HG03469 (cell line): Measurements from ENCODE around the gene AFG1L.
"Not testable (repeated sequence)": the region's sequence is repeated elsewhere in the genome, so short reads cannot be mapped to it uniquely, and the experiment has no call there.

ENCODE experiments used
- ATAC-seq: cut with Tn5 transposase; IDR thresholded peaks from one replicate; pipeline ENCODE4 v1.9.1; 2021; ENCODE audit warnings: mild to moderate bottlenecking, moderate library complexity, moderate number of reproducible peaks; ENCODE audit not compliant: unreplicated experiment

The AFG1L gene

DNA sequence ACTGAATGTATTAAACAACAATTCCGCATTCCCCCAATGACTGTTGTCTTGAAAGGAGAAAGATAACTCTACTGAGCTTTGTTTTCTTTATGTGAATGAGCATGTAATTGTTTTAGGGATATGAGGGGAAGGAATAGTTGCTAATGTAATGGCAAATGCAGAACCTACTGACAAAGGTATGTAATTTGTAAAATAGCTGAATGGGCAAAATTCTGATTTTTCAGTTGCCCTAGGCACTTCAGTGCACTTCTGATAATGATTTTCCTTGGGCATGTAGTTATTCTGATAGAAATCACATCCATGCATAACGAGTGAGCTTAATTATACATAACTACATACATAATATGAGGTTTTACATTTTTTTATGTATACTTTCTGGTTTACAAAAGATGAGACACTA is 212.5 kb downstream of the AFG1L start:
- ATAC-seq: no peak

DNA sequence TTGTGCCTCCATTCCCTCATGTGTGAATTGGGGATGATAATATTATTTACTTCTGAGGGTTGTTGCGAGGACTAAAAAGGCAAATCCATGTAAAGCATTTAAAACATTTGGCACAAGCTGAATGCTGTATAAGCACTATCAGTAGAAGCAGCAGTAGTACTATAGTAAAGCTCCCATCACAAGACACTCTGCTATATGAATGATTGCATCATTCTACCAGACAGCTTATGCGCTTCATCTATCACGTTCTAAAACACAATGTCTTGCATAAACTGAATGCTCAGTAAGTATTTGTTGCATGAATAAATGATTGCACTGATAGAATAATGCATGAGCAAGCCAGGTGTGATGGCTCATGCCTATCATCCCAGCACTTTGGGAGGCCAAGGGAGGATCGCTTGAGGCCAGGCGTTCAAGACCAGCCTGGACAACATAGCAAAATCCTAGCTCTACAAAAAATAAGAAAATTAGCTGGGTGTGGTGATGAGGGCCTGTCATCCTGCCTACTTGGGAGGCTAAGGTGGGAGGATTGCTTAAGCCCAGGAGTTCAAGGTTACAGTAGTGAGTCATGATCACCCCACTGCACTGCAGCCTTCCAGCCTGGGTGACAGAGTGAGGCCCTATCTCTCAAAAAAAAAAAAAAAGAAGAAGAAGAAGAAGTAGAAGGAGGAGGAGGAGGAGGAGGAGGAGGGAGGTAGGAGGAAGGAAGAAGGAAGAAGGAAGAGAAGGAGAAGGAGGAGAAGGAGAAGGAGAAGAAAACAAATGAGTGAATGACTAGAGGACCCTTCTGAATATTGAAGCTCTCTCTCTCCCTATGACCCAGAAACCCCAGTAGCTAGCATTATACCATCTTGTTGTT is 215.8 kb downstream of the AFG1L start:
- no peak for ATAC-seq

DNA sequence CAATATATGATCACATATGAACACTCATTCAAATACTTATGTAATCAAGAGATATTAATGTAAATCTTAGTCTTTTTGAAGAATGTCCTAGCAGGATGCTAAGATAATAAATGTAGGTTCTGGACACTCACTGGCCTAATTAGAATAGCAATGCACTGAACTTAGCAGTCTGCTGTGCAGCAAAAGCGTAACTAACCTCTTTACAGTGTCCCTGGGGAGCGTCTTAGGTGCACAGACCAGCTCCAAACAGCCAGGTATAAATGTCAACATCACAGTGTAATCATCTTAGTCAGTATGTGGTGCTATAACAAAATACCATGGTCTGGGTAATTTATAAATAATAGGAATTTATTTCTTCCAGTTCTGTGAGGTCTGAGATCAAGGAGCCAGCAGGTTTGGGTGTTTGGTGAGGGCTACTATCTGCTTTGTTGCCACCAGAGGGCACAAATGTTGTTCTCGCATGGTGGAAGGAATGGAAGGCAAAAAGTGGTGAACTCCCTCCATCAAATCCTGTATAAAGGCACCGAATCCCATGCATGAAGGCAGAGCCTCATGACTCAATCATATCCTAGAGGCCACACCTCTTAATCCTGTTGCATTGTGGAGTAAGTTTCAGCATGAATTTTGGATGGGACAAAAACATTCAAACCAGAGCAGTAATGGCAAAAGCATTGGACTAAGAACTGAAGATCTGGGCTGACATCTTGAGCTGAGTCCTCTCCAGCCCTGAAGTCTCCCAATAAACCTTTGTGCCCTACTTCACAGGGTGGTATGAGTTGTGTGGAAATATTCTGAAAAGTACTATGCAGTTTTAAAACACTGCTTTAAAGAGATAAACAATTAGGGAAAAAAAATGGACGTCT is 224.1 kb downstream of the AFG1L start:
- ATAC-seq: no peak

DNA sequence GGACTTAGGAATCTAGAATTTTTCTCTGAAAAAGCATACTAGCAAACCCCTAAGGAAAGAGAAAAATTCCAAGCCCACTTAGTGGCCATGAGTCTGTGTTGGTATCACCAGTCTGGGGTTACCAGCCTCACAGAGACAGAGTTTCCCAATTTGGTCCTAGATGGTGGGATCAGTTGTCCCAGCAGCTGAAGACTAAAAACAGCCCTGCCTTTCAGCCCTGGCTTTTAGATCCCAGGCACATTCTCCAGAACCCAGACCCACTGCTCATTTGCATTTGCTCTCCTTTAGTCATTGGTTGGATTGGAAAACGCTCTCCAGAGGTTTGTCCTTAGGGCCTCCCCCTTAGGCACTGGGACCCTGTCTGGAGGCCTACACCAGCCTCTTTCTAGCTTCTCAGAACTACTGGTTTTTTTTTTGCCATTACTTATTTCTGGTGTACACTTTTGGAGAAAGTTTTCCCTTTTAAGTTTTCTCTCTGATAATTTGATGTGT is 226.8 kb downstream of the AFG1L start:
- no peak for ATAC-seq

DNA sequence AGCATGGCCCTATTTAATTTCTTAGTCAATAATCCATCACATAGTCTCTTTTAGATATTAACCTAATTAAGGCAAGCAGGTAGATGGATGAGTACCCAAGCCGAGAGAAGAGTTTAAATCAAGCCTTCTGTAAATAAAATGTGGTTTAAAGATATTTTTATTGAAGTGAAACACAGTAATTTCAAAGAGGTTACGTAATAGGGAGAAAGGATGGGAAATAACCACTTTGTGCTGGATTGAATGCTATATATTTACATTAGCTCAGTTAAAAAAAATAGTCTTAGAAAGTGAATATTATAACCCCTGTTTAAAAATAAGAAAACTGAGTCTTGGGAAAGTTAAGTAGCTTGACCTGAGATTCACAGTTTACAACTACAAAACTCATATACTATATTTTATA is 228.8 kb downstream of the AFG1L start:
- ATAC-seq: no peak

DNA sequence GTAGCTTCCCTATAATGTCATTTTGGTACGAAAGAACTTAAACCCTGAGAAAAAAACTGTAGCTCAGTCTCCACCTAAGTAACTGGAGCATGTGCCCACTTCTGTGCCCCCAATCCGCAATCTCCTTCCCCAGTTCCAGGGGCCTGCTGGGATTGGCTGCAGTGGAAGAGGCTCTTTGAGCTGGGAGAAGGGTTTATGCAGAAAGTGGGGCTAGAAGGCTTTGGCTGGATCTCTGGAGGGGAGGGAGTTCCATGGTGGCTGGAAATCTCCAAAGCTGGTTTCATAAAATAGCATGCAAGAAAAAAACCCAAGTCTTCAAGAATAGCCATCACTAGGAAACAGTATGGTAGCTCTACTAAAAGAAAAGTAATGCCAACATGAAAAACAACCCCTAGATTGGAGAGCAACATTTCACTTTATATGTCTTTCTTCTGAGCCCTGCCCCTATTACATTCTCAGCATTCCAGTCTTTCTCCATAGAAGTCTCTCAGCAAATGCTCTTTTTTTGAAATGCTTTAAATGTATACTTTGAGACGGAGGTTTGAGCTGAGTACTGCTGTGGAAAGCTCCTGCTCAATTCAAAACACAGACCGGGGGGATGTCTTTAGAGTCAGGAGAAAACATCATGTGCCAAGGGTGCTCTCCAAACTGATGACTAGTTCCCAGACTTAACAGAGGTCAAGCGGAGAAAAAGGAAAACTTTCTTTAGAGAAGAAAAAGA is 229.8 kb downstream of the AFG1L start:
- no peak for ATAC-seq

DNA sequence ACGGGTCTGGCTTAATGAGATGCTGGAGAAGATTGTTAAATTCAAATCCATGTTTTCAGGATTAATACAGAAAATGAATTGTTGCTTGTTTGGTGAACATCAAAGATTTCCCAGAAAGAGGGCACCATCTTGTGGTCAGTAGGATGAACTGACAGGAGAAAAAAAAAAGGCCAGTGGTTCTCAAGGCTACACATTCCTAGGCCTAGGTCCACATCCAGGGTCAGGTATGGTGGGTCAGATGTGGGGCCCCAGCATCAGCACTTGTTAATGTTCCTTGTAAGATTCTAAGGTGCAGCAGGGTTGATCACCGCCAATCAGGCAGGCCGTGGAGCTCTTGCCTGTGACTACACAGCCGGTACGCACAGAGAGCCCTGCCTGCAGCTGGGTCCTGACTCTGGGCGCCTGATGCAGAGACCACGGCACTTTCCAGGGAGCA is 231.9 kb downstream of the AFG1L start:
- ATAC-seq: no peak

DNA sequence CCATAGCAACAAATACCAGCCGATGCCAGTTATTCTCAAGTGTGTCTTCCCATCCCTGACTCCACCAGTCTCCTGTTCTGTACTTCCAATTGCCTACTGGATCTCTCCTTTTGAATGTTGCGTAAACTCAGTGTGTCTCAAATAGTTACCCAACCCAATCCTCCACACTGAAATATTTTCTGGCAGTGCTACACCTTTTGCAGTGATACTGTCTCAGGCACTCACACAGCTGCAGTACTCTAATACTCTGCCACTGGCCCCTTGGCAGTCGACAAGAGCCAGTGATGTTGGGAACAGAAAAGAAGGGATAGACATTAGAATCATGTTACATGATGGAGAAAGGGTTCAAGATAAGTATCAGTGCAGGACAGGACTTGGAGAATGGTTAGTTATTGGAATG is 234.0 kb downstream of the AFG1L start:
- no peak for ATAC-seq

DNA sequence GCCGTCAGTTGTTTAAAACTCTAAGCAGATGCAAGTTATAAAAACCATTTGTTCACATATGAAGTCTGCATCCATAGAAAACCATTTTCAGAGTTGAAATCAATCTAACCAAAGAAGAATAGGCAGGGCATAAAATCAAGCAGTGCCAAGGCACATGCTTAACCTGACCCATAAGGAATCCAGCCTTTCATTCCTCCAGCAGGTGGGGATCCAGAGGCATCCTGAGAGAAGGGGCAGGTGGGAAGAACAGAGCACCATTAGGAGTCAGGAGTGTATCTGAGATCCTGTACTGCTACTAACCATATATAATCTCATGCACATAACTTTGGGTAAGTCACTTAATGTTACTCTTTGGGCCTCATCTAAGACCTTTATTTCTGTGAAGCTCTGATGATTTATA is 236.5 kb downstream of the AFG1L start:
- ATAC-seq: no peak

DNA sequence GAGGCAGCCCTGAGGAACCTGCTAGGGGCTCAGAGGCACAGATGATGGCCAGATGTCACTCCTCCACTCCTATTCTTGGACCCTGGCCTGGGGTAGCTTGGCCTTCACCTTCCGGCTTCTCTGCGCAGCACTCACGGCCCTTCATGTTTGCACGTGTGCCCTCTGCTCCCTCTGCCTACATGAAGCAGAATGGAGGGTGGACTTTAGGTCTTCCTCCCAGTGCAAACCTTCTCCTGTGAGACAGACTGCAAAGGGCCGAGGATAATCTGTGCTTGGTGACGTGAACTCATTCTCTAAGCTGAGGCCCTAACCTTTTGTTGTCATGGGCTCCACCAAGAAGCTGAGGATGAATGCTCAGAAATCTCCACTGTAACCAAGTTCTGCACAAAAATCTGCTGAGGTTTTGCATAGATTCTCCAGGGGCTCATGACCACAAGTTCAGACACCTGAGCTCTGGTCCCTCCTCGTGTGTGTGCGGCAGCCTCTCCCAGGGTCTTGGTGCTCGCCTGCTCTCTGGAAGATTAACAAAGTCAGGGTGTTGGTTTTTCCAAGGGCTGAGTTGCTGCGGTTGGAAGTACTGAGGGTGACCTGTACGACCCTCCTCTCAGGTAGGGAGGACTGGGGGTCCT is 240.4 kb downstream of the AFG1L start:
- no peak for ATAC-seq

DNA sequence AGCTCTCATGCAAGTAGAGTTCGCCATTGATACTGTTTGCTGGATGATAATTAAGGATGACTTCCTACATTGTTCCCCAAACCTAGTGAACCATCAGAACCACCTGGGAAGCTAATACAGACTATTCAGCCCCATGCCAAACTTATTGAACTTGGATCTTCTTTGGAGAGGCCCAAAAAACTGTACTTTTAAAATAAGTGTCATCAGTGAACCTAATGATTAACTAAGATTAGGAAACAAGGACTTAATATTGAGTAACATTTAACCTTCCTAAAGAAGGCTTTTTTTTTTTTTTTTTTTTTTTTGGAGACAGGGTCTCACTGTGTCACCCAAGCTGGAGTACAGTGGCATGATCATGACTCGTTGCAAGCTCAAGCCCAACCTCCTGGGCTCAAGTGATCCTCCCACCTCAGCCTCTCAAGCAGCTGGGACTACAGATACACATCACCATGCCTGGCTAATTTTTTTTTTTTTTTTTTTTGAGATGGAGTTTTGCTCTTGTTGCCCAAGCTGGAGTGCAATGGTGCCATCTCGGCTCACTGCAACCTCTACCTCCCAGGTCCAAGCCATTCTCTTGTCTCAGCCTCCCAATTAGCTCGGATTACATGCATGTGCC is 241.2 kb downstream of the AFG1L start:
- not testable (repeated sequence) for ATAC-seq

DNA sequence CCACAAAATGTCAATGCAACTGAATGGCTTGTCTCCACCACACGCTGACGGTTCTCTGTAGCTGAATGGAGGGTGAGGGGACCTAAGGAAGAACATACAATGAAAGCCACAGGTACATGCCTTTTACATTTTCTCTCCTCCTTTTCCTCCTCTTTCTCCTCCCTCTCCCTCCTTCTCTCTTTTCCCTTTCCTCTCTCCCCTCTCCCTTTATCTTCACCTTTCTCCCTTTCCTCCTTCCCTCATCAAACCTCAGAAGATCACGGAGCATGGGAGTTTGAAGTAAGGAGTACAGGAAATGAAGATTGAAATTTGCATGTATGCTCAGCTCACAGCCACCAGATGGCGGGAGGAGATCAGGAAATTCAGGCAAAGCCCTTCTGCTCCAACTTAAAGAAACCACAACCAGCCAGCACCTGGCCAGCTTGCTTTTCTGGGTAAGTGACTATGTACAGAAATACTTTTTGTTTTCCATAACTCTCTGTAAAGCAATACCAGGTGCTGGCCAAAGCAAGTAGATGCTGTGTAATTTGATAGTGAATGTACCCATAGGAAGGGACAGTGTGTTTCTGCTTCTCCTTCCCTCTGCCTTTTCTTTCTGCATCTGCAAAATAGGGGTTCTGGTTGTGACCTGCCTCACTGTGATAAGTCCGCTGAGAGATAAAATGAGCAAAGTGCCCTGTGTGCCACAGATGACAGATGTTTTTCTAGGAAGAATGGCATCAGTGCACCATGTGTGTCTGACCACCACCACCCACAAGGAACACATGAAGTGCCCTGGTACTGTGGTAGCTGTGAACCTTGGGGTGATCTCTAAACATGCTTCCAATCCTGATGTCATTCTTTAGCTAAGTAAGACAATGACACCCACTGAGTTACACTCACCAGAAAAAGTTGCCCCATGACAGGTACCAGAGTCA is 247.2 kb downstream of the AFG1L start:
- ATAC-seq: no peak

DNA sequence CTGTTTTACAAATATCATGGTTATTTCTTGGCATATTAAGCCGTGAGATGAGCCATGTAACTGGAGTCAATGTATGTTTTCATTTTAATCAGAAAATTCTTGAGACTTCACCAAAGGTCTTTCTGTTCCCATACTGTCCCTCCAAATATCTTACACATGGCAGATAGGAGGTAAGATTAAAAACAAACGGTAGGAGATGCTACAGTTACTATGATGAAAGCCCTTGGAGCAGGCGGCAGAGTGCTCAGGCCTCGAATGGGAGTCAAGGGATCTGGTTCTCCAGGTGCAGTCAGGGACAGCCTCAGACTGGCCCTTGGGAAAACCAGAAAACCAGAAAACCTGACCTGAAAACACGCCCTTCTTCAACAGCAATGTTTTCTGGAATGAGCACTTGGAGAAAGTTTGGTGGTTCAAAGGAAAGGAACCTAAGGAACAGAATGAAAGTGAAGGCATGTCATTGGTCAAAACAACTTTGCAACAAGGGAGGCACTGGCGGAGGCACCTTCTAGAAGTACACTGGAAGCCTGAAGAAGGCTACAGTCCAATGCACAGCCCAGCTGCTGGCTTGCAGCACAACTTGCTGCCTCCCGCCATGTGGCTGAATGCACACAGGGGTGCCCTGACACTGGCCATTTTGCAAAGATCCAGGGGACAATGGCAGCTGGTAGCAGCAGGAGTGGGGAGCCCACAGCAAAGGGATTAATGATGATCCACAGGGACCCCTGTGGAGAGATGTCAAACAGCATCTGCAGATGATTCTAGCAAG is 248.5 kb downstream of the AFG1L start:
- ATAC-seq: no peak

DNA sequence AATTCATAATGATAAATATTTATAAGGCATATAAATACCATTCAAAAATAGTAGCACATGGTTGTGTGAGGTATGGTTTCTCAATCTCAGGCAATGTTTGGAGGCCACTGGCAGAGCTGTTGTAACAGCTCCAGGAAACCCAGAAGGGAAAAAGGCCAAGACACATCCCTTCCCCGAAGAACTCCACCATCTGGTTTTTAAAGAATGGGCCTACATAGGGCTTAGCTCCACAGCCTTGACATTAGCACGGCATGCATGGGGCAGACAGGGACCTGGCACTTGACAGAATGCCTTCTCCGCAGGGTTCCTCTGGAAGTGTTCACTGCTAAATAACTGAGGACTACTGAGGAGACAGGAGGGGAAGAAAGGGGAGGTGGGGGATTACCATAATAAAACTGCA is 249.8 kb downstream of the AFG1L start:
- ATAC-seq: no peak

DNA sequence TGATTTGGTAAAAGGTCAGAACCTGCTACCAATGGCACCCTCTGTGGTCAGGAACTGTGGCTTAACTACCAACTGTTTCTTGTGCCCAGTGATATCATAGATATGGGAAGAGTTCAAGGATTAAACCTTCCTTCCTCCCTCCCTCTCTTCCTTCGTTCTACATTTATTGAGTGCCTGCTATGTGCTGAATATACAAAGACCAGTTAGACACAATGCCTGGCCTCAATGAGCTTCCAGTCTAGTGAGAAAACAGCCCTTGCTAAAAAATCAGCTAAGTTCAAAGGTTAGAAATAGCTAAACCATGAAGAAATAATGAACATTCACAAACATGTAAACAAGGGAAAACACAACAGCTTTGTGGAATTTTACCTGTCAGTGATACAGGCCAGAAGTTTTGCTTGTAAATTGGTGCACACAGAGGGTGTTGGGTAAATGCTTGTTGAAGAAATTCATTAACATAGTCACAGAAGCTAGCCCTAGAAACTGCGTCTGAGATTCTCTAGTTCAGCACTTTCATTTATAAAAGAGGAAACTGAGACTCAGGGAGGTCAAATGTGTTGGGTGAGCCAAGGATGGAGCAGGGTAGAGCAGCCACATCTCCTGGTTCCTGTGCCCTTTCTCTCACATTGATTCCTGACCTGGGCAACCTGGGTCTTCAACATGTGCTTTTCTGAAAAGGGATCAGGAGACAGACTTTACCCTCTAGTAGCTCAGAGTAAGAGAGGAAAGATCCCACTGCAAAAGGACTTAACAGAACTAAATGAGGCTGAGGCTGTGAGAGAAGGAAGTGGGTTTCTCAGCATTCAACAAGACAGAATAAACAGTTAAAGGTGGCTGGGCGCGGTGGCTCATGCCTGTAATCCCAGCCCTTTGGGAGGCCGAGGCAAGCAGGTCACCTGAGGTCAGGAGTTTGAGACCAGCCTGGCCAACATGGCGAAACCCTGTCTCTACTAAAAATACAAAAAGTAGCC is 251.5 kb downstream of the AFG1L start:
- ATAC-seq: no peak

DNA sequence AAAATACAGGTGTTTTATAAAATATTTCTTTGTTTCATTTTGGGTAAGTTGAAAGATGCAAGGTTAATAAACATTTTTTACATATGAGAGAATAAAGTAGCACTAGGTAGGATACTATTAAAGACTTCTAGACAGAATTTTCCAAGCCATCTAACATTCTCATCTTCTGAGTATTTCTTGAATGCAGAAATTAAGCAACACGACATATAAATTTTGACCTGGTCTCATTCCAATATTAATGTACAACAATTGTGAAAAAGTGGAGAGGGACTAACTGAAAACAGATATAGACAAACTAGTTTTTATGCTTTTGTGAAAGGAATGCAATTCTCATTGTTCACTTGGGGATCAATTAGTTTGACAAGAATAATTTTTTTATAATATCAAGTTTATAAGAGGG is 254.4 kb downstream of the AFG1L start:
- no peak for ATAC-seq

DNA sequence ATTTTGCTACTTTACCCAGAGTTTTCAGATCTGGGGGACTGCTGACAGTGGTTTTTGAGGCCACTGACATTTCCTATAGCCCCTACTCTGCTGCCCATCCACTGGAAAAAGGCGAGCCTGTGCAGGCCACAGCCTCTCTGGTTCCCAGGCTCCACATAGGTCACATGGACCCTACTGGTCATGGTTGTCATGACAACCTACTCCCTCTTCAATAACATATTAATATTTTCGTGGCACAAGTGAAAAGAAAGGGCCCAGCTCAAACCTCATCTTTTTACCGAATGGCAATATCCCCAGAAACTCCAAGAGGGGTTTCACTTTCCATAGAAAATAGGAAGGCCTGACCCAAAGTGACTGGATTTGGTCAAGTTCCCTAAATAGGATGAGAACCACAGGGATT is 254.9 kb downstream of the AFG1L start:
- no peak for ATAC-seq
